ENCODE results near the gene WDR1.

WDR1 gene

GRCh38 chr4:10083861-10084641 is 32.5 kb downstream of the WDR1 start:
- no peak for DNase-seq

- no peak for DNase-seq
Measured at GRCh38 chr4:10083331-10083771, 33.2 kb downstream of the WDR1 start.

GRCh38 chr4:10082459-10083272 is 33.9 kb downstream of the WDR1 start:
- DNase-seq: no peak

GRCh38 chr4:10082047-10082446 is 34.6 kb downstream of the WDR1 start:
- no peak for DNase-seq

GRCh38 chr4:10081218-10081606 is 35.4 kb downstream of the WDR1 start:
- no peak for DNase-seq

GRCh38 chr4:10080589-10081217 is 35.9 kb downstream of the WDR1 start:
- DNase-seq: no peak

- DNase-seq: no peak
Measured at GRCh38 chr4:10079912-10080588, 36.5 kb downstream of the WDR1 start.

GRCh38 chr4:10079256-10079655 is 37.3 kb downstream of the WDR1 start:
- no peak for DNase-seq

- no peak for DNase-seq
Measured at GRCh38 chr4:10078481-10079233, 37.9 kb downstream of the WDR1 start.

- DNase-seq: no peak
Measured at GRCh38 chr4:10077483-10078335, 38.9 kb downstream of the WDR1 start.

- no peak for DNase-seq
Measured at GRCh38 chr4:10077076-10077475, 39.5 kb downstream of the WDR1 start.

- no peak for DNase-seq
Measured at GRCh38 chr4:10075953-10076391, 40.6 kb downstream of the WDR1 start.

GRCh38 chr4:10075158-10075863 is 41.3 kb downstream of the WDR1 start:
- no peak for DNase-seq

- DNase-seq: no peak
Measured at GRCh38 chr4:10074767-10075105, 41.9 kb downstream of the WDR1 start.

GRCh38 chr4:10074076-10074766 is 42.4 kb downstream of the WDR1 start:
- no peak for DNase-seq

GRCh38 chr4:10072420-10073017 is 44.1 kb downstream of the WDR1 start:
- no peak for DNase-seq

- peak; percentile 25 for DNase-seq
Measured at GRCh38 chr4:10069075-10069642, 47.4 kb downstream of the WDR1 start.

GRCh38 chr4:10066670-10067651 is 49.6 kb downstream of the WDR1 start:
- DNase-seq: no peak

Measured in NCI-H2029 treated with DMSO at 0.1 percent for 48 hours (cell line).